Activated naive CD4-positive, alpha-beta T cell treated with Interleukin-2 at 50 U/mL for 16 hours (primary cell): ENCODE results near the gene FBXO8.
"Not testable (repeated sequence)": the region's sequence is repeated elsewhere in the genome, so short reads cannot be mapped to it uniquely, and the experiment has no call there.

Experiments used
- DNase-seq: peaks from one replicate; pipeline ENCODE4 v3.0.0-alpha.2; 2020

Gene FBXO8

DNA sequence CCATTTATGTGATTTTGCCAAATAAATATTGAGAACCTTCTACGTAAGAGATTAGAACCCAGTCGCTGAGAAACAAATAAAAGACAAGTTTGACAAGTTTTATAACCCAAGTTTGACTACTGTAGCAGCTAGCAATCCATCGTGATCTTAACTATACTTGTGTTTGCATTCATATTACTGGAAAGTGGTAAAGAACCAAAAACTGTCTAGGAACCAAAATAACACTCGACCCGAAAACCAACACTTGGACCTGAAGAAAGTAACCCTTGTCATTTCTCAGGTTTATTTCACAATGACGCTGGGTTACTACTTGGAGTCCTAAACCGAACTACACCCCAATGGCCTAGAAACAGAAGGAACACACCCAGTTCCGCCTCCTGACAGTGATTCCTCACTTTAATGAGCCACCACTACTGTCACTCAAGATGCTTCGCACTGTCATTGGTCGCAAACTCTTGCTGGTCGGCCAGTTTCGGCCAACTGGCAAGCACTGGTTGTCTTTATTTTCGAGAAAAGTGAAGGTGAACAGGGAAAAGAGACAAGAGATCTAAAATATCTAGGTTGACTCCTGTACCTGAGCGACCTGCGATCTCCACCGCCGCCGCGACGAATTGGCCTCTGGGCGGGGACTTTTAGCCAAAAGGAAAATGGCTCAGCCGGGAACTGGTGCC, 496 bp downstream of the FBXO8 start:
- DNase-seq: peak; percentile 79

DNA sequence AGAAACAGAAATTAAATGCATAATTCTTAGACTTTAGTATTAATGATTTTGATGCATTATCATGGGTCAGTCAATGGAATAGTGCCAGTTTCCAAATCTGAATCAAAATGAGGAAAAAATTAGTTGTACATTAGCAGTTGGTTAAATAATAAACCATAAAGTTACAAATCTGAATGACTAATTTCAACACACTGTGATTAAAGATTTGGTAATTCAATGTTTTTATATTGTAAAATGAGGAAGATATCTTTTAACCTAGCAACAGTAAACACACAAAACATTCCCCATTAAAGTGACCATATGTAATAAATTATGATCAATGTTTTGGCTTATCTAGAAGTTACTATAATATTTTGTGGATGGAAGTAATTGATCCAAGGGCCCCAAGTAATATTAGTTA, 1.6 kb downstream of the FBXO8 start:
- no peak for DNase-seq

DNA sequence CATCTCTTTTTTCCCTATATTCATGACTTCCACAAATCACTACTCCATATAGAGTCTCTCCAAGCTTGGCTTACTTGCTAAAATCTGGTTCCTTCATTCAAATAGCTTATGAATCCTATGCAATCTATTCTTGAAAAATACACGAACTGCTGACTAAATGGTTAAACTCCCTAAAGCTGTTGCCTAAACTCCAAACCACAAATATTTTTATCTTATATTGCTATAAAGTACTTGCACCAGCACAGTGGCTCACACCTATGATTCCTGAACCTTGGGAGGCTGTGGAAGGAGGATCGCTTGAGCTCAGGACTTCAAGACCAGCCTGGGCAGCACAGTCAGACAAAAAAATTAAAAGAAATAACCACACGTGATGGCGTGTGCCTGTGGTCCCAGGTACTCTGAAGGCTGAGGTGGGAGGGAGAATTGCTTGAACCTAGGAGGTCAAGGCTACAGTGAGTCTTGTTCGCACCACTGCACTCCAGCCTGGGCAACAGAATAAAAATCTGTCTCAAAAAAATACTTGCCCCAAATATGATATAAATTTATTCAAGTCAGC, 2.2 kb downstream of the FBXO8 start:
- DNase-seq: no peak

DNA sequence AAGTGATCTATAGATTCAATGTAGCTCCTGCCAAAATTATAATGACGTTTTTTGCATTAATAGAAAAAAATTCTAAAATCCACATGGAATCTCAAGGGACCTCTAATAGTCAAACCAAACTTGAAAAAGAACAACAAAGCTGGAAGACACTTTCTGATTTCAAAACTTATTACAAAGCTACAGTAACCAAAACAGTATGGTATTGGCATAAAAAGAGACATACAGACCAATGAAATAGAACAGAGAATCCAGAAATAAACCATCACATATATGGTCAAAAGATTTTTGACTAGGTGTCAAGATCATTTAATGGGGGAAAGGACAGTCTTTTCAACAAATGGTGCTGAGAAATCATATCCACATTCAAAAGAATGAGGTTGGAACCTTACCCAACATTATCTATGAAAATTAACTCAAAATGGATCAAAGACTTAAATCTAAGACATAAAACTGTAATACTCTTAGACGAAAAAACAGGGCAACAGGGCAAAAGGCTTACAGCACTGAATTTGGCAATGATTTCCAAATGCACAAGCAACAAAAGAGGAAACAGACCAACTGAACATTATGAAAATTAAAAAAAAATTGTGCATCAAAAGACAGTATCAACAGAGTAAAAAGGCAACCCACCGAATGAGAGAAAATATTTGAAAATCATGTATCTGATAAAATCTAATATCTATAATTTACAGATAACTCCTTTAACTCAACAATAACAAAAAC, 3.9 kb downstream of the FBXO8 start:
- no peak for DNase-seq

DNA sequence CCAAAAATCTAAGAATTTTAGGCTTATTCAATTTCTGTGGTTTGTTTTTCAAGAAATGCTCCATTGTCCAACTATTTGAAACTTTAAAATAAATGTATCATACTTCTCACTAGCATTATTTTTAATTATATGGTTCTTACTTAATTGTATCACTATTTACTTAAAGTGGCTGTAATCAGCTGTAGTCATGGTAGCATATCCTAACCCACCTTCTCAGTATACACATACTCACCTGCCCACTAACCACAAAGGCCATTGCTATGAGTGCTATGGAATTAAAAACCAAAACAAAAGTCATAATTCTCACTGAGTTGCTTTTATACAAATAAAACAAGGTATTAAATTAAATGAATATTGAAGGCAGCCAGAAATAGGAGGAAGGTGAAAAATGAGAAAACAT, 5.0 kb downstream of the FBXO8 start:
- no peak for DNase-seq

DNA sequence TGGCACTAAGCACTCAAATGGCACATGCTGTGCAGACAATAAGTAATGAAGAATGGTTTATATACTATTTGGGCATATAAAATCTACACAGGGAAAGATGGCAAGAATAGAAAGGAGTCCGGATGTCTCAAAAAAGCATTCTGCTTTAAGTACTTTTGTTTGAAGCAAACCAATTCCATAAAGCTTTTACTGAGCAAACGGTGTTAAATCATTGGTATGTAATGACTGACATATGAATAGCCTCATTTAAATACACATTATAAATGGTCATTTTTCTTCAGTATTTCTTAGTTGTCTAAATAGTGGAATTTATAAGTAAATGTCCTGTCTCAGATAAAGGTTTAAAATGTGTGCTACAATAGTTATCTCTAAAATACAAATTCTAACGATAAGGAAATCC, 6.0 kb downstream of the FBXO8 start:
- no peak for DNase-seq

DNA sequence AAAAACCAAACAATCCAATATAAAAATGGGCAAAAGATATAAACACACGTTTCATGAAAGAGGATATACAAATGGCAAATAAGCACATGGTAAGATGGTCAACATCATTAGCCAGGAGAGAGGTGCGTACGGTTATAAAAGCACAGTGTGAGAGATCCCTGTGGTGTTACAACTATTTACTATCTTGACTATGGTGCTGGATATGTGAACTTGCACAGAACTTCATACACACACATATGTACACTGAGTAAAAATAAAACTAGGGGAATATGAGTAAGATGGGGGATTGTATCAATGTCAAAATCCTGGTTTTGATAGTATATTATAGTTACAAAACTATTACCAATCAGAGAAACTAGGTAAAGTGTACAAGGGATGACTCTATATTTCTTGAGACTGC, 8.4 kb downstream of the FBXO8 start:
- DNase-seq: no peak

DNA sequence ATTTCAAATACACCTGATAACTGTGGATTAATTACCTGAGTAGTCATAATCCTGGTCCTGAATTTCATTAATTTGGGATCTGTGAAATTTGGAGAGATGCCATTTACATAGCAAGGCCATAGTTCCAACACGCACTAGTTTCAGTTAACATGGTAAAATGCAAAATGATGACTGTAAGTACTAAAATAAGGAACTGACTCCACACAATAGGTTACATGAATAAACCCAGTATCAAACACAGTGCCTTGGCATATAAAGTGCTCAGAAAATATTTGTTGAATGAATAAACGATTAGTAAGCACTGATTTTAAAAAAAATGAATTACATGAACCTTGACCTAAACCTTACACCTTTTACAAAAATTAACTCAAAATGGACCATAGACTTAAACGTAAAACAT, 9.0 kb downstream of the FBXO8 start:
- no peak for DNase-seq

DNA sequence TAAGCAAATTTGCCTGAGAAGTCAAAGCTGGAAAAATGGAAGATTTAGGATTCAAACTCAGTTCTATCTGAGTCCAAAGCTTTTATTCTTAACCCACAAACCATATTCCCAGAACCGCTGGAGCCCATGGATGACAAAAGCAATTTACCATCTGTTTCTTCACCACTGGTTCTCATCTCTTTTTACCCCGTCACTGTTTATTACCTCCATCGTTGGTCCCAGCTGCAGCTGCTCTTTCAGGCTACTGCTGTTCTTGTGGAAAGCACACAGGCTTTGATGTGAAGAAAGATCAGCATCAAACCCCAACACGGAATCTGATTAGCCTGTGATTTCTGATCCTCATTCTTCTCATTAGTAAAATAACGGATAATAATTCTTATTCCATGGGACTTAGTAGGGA, 9.5 kb downstream of the FBXO8 start:
- no peak for DNase-seq

DNA sequence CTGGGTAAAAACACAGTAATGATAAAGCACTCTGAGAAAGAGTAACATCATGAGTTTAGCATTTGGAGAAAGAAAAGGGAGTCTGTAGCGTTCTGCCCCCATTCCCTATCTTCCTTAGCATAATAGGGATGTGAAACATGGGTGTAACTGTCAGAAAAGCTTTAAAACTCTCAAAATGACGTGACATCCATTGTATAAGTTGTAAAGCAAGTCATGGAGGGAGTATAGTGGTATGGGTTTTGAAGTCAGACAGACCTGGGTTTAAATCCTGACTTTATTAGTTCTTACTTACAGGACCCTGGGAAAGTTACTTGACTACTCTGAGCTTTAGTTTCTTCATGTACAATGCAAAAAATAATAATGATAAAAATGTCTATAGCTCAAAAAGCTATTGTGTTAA, 17.1 kb downstream of the FBXO8 start:
- DNase-seq: no peak

DNA sequence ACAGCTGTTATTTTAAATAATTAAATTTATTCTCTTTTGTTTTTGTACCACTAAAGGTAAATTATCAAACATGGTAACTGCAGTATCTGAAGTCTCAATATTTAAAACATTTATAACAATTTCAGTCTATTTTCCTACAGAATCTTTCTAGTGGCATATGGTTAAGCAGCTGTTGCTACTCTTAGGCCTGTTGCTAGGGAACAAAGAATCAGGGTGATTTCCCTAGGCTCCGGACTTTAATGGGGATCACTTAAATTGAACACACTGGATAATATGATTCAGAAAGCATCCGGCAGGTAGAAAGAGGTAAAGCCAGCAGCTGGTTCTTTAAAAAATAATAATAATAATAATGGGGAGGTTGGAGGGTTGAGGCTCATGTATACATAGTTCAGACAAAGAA, 17.6 kb downstream of the FBXO8 start:
- no peak for DNase-seq

DNA sequence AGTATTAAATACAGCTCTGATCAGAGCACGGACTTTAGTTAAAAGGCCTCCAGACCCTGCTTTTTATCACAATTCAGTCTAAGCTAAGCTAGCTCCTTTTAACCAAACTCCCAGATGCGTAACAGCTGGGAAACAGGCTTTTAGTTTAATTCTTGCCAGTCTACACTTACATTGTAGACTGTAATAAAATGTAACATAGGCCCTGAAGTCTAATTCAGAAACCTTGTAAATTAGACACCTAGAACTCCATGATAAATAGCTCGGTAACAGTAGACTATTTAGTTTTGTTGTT, 20.1 kb downstream of the FBXO8 start:
- DNase-seq: no peak

DNA sequence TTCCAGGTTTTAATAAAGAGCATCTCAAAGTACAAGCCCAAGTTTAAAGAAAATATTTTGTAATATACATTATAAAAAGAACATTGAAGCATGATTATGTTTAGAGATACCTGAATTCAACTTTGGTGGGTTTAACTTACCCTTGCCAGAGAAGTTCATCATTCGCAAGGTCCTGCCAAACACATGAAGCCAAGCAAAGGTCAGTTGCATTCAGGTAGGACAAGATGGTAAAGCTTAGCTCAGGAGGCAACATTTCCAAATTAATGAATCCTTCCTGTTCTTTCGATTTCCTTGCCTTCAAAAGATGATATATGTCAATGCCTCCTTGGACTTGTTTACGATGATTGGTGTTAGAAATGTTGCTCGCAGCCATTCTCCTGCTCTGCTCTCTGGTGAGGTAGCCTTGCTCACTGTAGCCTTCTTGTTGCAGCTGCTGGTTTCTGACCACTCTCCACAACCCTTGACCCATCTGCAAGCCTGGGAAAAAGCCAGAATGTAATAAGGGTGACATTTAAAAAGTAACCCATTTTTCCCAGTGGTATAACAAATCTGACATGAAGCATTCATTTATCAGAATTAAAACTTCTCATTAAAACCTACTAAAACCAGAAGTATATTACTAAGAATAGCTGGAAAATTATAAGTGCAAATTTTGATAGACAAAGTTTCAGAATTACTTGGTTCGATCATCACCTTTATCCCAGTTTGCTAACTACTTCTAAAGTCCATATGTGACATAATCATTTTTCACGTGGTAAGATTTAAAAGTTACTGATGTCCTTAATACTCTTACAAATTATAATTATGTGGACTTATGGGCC, 20.6 kb downstream of the FBXO8 start:
- no peak for DNase-seq

DNA sequence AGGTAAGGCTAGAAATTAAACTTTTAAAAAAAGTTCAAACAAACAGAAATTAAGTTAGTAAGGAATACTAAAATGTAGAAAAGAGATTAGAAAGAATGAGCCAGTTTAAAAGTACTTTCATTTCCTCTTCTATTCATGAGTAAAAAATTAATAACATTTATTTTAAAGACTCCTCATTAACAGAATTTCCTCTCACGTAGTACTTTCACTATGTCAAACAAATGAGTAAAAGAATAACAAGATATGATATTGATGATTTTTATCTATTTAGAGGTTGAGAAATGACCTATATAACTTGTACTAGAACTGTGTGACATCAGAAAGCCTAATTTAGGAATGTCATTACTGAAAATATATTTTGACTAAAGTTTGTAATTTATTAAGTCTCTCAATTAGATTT, 22.0 kb downstream of the FBXO8 start:
- not testable (repeated sequence) for DNase-seq

DNA sequence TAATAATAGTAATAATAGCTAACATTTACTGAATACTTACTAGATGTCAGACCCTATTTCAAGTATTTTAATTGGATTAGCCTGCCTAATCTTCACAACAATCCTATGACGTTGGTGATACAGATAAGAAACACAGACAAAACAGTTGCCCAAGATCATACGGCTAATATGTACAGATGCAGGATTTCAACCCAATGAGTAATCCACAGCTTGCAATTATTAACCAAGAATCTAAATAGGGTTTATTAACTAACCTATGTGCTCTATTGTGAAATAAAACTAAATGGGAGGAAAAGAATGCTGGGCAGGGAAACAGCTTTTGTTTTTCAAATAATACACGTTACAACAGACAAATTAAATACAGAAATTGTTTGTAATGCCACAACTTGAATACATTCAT, 23.4 kb downstream of the FBXO8 start:
- no peak for DNase-seq

DNA sequence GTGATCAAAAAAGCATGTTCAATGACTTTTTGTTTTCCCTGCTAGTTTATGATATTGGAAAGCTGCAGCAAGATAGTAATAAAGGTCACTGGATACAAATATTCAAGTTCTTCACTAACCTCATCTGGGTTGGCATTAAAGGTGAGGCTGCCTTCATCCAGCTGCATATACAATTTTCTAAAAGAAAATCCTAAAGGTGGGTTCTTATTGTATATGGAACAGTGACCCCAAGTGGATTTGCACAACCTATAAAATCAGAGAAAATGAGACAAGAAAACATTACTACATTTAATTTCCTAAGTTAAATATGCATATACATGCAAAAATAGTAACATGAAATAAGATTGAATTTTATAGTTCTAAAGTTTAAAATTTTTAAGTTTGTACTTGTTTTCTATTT, 23.9 kb downstream of the FBXO8 start:
- DNase-seq: no peak

DNA sequence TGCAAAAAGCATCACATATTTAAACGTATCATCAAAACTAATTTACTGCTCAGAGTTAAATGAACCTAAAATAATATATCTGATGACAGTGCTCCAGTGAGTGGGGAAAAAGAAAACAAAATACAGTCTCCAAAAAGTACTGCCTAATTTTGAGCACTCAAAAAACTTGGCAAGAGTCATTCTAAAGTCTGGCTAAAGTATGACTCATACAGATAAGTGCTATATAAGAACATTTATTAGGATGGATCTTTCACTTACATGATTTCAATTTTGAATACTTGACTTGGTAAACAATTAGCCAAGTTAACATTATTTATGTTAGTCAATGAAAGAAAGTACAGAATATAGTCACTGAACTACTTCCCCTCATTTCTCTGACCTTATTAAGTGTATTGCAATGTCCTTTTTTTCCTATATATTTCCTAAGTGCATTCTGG, 27.2 kb downstream of the FBXO8 start:
- no peak for DNase-seq

DNA sequence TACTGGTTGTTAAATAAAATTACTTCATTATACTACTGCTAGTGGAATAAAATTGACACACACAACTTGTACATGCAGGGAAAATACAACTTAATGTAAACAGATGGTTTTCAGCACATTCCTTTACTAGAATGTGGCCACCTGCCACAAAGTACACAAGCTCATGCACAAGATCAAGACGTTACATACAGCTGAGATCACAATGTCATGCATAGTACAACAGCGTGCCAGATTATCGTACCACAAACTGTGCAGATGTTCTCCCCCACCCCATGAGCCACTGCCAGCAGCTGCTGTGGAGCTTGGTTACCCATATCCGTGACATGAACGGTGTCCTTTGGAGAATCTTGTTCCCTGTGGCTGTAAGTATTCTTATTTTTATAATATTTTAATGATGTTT, 27.7 kb downstream of the FBXO8 start:
- no peak for DNase-seq

DNA sequence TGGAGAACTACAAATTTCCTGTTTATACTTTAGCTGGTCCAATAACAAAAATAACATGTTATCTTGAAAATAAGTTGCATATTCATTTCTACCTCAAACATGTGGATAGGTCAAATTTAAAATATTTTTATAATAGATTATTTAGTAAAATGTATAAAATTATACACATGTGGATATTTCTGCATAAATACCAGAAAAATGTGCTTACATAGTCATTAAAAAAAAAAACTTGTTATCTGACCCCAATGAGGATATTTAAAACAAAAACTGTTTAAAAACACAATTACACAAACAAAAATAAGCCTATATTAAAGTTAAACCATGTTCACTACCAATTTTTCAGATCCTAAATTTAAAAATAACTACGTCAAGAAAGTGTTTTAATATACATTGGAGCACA, 28.1 kb downstream of the FBXO8 start:
- no peak for DNase-seq

DNA sequence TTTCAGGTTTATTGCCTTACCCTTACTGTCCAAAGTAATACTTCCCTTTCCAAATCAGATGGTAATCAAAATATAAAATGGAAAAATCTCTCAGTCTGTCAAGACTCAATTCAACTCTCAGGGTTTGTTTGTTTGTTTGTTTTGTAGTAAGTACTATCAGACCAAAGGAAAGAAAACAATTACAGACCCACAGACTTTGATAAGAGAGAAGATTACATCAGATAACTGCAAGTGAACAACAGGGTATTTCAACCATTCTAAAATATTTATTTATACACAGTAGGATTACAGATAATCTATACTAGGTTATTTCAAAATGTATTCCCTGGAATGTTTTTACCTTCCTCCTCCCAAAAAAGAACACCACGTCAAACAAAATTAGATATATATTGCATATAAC, 28.9 kb downstream of the FBXO8 start:
- no peak for DNase-seq

DNA sequence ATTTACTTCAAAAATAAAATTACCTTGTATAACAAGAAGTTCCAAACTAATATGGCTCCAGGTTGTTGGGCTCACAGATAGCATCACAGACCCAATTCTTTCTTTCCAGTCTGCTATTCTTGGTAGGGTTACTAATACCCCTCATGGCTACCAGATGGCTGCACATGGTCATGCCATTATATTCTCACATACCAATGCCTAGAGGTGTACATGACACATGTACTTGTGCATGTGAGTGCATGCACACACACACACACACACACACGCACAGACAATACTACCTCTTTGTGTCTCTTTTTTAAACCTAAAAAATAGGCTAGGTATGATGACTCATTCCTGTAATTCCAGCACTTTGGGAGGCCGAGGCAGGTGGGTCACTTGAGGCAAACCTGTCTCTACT, 31.1 kb downstream of the FBXO8 start:
- DNase-seq: no peak

DNA sequence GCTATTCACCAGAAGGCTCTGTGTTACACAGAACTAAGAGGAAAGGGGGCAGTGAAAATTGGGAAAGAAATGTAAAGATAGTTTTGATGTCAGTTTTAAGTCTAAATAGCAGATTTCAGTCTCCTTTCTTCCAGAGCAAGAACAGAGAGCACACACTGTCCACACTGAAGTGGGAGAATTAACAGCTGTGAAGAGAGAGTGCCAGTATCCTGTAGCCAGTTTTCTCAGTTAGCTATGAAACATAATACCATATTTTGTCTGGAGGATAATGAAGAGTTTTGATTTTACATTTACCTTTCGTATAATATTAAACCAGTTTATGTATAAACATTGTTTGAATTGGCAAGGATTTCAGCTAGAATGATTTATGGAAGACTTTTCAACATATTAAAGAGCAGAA, 35.1 kb downstream of the FBXO8 start:
- no peak for DNase-seq

DNA sequence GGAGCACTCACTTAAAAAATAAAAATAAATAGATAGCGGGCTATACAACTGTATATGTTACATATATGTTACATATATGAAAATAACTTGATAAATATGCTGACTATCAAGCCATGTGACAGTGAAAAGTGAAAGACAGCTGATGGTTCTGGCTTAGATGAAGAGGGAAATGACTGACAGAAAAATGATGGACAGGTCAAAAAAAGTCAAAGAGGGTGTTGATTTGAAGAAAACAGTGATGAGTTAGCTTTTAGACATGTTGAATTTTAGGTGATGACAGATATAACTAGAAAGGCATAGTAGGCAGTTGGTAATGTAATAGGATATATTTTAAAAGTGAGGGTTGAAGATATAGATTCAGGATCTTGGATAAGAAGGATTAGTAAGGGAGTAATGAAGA, 37.8 kb downstream of the FBXO8 start:
- no peak for DNase-seq

DNA sequence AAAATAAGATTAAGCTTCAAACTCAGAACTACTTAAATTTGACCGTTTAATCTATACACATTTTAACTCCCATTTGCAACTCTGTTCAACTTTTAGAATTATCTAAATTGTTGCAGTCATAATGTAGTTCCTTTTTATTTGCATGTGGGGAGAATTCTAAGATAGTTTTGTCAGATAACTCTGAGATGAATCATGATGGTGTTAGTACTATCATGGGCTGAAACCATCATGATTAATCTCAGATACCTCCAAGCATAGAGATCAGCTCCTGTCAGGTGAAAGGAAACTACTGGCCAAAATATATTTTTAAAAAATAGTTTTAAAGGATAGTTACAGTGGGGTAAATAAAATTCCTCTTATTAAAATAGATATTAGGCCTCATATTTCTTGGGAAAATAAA, 39.0 kb downstream of the FBXO8 start:
- DNase-seq: no peak
